D341Med (cell line): ENCODE data around the gene PDCD2.
A peak's percentile ranks its signal among the peaks of the same experiment; 100 is the strongest.
"Not testable (repeated sequence)": the region's sequence is repeated elsewhere in the genome, so short reads cannot be mapped to it uniquely, and the experiment has no call there.

Experiments
- DNase-seq: peaks from one replicate; pipeline ENCODE4 v3.0.0; 2012; ENCODE audit warnings: low spot score

The PDCD2 gene

GRCh38 chr6:170584181-170584953 is at the start of gene PDCD2:
TSS of gene PDCD2 (minus strand) at chr6:170584637. CDS start at chr6:170584581, 56 bp downstream.
- DNase-seq: peak; percentile 96

GRCh38 chr6:170616020-170616554 is 31.6 kb upstream of the PDCD2 start:
- DNase-seq: not testable (repeated sequence)

- DNase-seq: not testable (repeated sequence)
Measured at GRCh38 chr6:170612256-170612804, 27.9 kb upstream of the PDCD2 start.

- DNase-seq: not testable (repeated sequence)
Measured at GRCh38 chr6:170609225-170609624, 24.8 kb upstream of the PDCD2 start.

GRCh38 chr6:170605574-170606259 is 21.3 kb upstream of the PDCD2 start:
- DNase-seq: no peak

GRCh38 chr6:170597278-170597677 is 12.8 kb upstream of the PDCD2 start:
- no peak for DNase-seq

- no peak for DNase-seq
Measured at GRCh38 chr6:170596426-170596825, 12.0 kb upstream of the PDCD2 start.

GRCh38 chr6:170590725-170591124 is 6.3 kb upstream of the PDCD2 start:
- no peak for DNase-seq

- DNase-seq: no peak
Measured at GRCh38 chr6:170584954-170585498, 589 bp upstream of the PDCD2 start.

- no peak for DNase-seq
Measured at GRCh38 chr6:170583756-170584180, 669 bp downstream of the PDCD2 start.

- DNase-seq: no peak
Measured at GRCh38 chr6:170578909-170579308, 5.5 kb downstream of the PDCD2 start.

GRCh38 chr6:170575250-170575649 is 9.2 kb downstream of the PDCD2 start:
- peak; percentile 45 for DNase-seq

GRCh38 chr6:170572704-170573466 is 11.6 kb downstream of the PDCD2 start:
- DNase-seq: no peak

- no peak for DNase-seq
Measured at GRCh38 chr6:170564936-170565530, 19.4 kb downstream of the PDCD2 start.

- no peak for DNase-seq
Measured at GRCh38 chr6:170561555-170561954, 22.9 kb downstream of the PDCD2 start.

GRCh38 chr6:170555305-170555704 is 29.1 kb downstream of the PDCD2 start:
- DNase-seq: no peak

GRCh38 chr6:170554796-170555137 is 29.7 kb downstream of the PDCD2 start:
- no peak for DNase-seq

- peak; percentile 94 for DNase-seq
Measured at GRCh38 chr6:170554013-170554795, 30.2 kb downstream of the PDCD2 start, which contains the start of gene TBP. TSS of gene TBP (plus strand) at chr6:170554369. CDS start at chr6:170557030, 2,661 bp downstream.

- DNase-seq: peak; percentile 49
Measured at GRCh38 chr6:170553534-170554012, 30.9 kb downstream of the PDCD2 start.
